DOHH2 (cell line): ENCODE data around the gene DENND4C.

Experiments used
- H3F3A ChIP-seq: fragments of 200-600 bp; sonication (generic), shearing (Covaris generic); 2 replicates; pipeline ENCODE4 v1.6.0; 2016; ENCODE audit warnings: antibody characterized with exemption, mild to moderate bottlenecking; ENCODE audit not compliant: control insufficient read depth, insufficient read depth
- H3K27ac ChIP-seq: fragments of 200-600 bp; sonication (generic); 2 replicates; pipeline ENCODE4 v1.5.1; 2014; ENCODE audit warnings: low read depth, mild to moderate bottlenecking, low read length, moderate library complexity
- H3K27me3 ChIP-seq: fragments of 200-600 bp; sonication (generic); 2 replicates; pipeline ENCODE4 v1.6.1; 2014; ENCODE audit warnings: mild to moderate bottlenecking, low read length, mixed read lengths; ENCODE audit not compliant: control insufficient read depth
- H3K36me3 ChIP-seq: fragments of 200-600 bp; sonication (generic); 2 replicates; pipeline ENCODE4 v1.6.1; 2014; ENCODE audit warnings: mild to moderate bottlenecking, low read length, moderate library complexity, mixed read lengths; ENCODE audit not compliant: control insufficient read depth
- H3K4me1 ChIP-seq: fragments of 200-600 bp; sonication (generic); 2 replicates; pipeline ENCODE4 v1.6.1; 2014; ENCODE audit warnings: mild to moderate bottlenecking, low read length, mixed read lengths; ENCODE audit not compliant: control insufficient read depth
- H3K4me2 ChIP-seq: fragments of 200-600 bp; sonication (generic); 2 replicates; pipeline ENCODE4 v1.6.0; 2014; ENCODE audit warnings: mild to moderate bottlenecking, low read length, moderate library complexity
- H3K4me3 ChIP-seq: fragments of 200-600 bp; sonication (generic); 2 replicates; pipeline ENCODE4 v1.5.1; 2014; ENCODE audit warnings: mild to moderate bottlenecking, low read length, mixed read lengths
- H3K79me2 ChIP-seq: fragments of 200-600 bp; sonication (generic); 2 replicates; pipeline ENCODE4 v1.6.1; 2014; ENCODE audit warnings: mild to moderate bottlenecking, low read length, mixed read lengths; ENCODE audit not compliant: control insufficient read depth
- H3K9me2 ChIP-seq: fragments of 200-600 bp; sonication (generic); replicated peaks from 2 replicates; pipeline ENCODE4 v1.6.1; 2014; ENCODE audit warnings: mild to moderate bottlenecking, low read length, mixed read lengths; ENCODE audit not compliant: control insufficient read depth
- H3K9me3 ChIP-seq: fragments of 200-600 bp; sonication (generic); 2 replicates; pipeline ENCODE4 v1.6.1; 2014; ENCODE audit warnings: antibody characterized with exemption, low read length, mixed read lengths; ENCODE audit not compliant: control insufficient read depth, insufficient read depth
- H4K20me1 ChIP-seq: fragments of 200-600 bp; sonication (generic); 2 replicates; pipeline ENCODE4 v1.6.0; 2014; ENCODE audit warnings: low read depth, mild to moderate bottlenecking, antibody characterized with exemption, low read length, moderate library complexity; ENCODE audit not compliant: control insufficient read depth, insufficient read depth
- EZH2phosphoT487 ChIP-seq: fragments of 200-600 bp; sonication (generic); IDR thresholded peaks from 2 replicates; pipeline ENCODE4 v1.6.1; 2017; ENCODE audit warnings: borderline replicate concordance, mild to moderate bottlenecking, antibody characterized with exemption, low read length, moderate library complexity, mixed read lengths
- TF ChIP-seq, protein P1 (sequence below): fragments of 200-600 bp; sonication (generic); IDR thresholded peaks from one replicate; pipeline ENCODE4 v1.5.1; 2014; ENCODE audit warnings: antibody characterized with exemption, mild to moderate bottlenecking, low read depth, low read length; ENCODE audit not compliant: poor library complexity, severe bottlenecking

Gene DENND4C

DNA sequence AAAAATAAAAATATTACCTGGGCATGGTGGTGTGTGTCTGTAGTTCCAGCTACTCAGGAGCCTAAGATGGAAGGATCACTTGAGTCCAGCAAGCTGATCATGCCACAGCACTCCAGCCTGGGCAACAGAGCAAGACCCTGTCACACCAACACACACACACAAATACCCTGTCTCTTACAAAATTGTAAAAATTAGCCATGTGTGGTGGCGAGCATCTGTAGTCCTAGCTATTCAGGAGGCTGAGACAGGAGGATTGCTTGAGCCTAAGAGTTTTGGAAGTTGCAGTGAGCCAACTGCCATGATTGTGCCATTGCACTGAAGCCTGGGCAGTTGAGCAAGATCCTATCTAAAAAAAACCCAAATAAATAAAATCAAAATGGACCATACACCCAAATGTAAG lies 32.1 kb upstream of the DENND4C start:
- no peaks in the 10 kb centered on the region for H3K4me1 ChIP-seq
- no peaks in the 10 kb centered on the region for H4K20me1 ChIP-seq
- no peak overlapping the region for H3K4me3 ChIP-seq
- no peaks in the 10 kb centered on the region; the same call in 1 of the 2 replicates for H3K27me3 ChIP-seq
- no peak for TF ChIP-seq EZH2phosphoT487
- TF ChIP-seq, protein P1, sequence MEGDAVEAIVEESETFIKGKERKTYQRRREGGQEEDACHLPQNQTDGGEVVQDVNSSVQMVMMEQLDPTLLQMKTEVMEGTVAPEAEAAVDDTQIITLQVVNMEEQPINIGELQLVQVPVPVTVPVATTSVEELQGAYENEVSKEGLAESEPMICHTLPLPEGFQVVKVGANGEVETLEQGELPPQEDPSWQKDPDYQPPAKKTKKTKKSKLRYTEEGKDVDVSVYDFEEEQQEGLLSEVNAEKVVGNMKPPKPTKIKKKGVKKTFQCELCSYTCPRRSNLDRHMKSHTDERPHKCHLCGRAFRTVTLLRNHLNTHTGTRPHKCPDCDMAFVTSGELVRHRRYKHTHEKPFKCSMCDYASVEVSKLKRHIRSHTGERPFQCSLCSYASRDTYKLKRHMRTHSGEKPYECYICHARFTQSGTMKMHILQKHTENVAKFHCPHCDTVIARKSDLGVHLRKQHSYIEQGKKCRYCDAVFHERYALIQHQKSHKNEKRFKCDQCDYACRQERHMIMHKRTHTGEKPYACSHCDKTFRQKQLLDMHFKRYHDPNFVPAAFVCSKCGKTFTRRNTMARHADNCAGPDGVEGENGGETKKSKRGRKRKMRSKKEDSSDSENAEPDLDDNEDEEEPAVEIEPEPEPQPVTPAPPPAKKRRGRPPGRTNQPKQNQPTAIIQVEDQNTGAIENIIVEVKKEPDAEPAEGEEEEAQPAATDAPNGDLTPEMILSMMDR: no peak
- no peak overlapping the region for H3K4me2 ChIP-seq
- H3K9me3 ChIP-seq: no peaks in the 10 kb centered on the region
- no peaks in the 10 kb centered on the region for H3K79me2 ChIP-seq
- no peaks in the 10 kb centered on the region for H3K36me3 ChIP-seq
- H3K9me2 ChIP-seq: no peaks in the 10 kb centered on the region
- H3K27ac ChIP-seq: no peak overlapping the region
- H3F3A ChIP-seq: no peaks in the 10 kb centered on the region

DNA sequence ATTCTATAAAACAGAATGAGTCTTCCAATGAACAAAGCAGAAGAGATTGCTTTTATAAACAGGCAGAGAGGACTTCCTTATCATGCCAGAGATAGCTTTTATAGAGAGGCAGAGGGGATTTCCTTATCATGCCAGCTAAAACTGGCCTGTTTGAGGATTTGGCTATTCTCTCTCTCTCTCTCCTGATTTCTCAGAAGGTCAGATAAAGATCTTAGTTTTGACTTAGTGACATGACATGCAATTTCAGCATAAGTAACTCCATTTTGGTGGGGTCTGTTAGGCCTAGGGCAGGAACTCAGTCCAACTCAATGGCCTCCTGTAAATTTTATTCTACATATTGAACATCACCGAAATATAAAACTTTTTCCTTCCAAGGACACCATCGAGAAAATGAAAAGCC lies 31.5 kb upstream of the DENND4C start:
- Histone ChIP-seq H3K4me1 (no peaks in the 10 kb centered on the region), H4K20me1 (no peaks in the 10 kb centered on the region)

DNA sequence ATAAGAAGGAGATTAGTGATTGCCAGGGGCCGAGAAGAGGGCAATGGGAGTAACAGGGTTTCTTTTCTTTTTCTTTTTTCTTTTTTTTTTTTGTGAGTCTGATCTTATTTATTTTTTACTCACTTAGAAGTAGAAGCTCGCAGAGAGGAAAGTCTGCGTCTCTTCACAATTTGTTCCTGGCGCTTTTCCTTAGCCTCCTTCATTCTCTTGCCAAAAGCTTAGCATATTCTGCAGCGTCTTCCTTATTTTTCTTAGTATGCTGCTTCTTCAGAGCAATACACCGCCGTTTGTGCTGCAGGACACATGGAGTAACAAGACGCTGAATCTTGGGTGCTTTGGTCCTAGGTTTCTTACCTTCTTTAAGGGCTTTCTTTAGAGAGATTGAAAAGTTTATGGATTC lies 30.3 kb upstream of the DENND4C start:
- Histone ChIP-seq H3K4me3 (no peak overlapping the region), H3K9me3 (no peaks in the 10 kb centered on the region), H3K4me1 (no peaks in the 10 kb centered on the region), H3K27ac (no peak overlapping the region), H3K36me3 (no peaks in the 10 kb centered on the region), H4K20me1 (no peaks in the 10 kb centered on the region), H3K27me3 (no peaks in the 10 kb centered on the region; the same call in 1 of the 2 replicates), H3K79me2 (no peaks in the 10 kb centered on the region), H3F3A (no peaks in the 10 kb centered on the region), H3K4me2 (no peak overlapping the region), H3K9me2 (no peaks in the 10 kb centered on the region)
- TF ChIP-seq, protein P1: no peak
- no peak for TF ChIP-seq EZH2phosphoT487

More for the DNA sequence above, 31.5 kb upstream of the DENND4C start:
- H3K27ac ChIP-seq: no peak overlapping the region
- no peaks in the 10 kb centered on the region for H3F3A ChIP-seq
- H3K36me3 ChIP-seq: no peaks in the 10 kb centered on the region
- H3K9me2 ChIP-seq: no peaks in the 10 kb centered on the region
- H3K4me3 ChIP-seq: no peak overlapping the region
- H3K9me3 ChIP-seq: no peaks in the 10 kb centered on the region
- no peaks in the 10 kb centered on the region for H3K79me2 ChIP-seq
- no peaks in the 10 kb centered on the region; the same call in 1 of the 2 replicates for H3K27me3 ChIP-seq
- TF ChIP-seq, protein P1: no peak
- no peak for TF ChIP-seq EZH2phosphoT487
- no peak overlapping the region for H3K4me2 ChIP-seq
